NCI-H524 treated with DMSO at 0.1 percent for 48 hours (cell line): ENCODE results near the gene TUB.

ENCODE experiments used
- DNase-seq: peaks from one replicate; lab custom pipeline; 2025; lab: John Stamatoyannopoulos, UW

The TUB gene

GRCh38 chr11:8069771-8070170 is 11.2 kb upstream of the TUB start:
- no peak for DNase-seq

GRCh38 chr11:8070417-8071115 is 10.4 kb upstream of the TUB start:
- peak; percentile 23 for DNase-seq

DNA sequence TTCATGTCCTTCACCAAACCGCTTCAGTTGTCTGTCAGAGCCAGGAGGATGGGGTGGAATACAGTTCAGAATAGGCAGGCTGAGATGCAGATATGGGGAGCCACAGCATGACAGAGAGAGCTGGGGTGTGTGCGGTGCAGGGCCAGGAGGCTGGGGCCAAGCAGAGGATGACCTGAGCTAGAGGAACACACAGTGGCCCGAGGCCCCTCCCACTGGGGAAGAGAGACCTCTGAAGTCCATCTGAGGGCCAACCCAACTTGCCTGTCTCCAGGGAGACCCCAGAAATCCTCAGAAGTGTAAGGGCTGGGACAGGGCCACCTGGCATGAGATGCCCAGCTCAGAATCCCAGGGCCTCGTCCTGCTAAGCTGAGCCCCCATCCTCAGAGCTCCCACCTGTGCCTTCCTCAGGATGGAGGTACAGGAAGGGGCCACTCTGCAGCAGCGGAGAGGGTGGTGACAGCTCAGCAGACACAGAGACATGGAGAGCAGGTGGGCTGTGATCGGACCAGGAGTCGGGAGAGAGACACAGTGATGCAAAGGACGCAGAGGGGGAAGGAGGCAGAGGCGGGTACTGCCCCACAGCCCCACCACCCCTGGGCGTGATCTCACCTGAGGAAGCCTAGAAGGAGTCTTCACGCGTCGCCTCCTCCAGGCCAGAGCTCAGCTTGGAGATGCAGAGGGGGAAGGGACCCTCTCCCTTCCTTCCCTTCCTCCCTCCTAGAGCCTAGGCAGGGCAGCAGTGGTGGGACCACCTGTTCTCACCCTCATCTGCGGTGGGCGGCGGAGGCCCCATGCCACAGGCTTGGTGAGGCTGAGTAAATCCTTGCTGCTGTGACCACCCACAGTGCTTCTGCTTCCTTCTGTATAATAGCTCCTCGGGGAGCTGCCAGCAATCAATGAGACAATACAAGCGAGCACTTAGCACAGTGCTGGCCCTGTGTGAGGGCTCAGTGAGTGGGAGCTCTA is 9.1 kb upstream of the TUB start:
- no peak for DNase-seq

DNA sequence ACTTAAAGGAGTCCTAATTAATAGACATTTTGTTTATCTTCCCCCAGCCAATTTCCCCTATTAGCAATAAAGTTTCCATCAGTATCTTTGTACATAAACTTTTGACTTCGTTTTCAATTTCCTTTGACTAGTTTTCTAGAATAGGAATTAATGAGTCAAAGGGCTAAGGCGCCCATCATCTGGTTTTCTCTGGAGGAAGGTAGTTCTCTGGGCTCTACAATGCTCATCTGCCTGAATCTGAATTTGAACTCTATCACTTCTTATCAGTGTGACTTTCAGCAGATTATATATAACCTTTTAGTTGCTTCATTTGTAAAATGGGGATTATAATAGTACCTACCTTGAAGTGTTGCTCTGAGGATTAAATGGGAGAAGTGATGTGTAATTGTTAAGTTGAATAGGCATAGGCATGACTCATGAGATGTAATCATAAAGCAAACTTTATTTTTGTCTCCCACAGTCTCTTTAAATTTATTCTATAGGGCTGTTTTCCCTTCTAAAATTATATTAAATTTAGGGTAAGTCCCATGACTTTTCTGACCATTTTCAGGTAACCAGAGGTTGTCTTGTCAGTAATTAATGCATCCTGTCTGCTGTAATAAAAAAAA is 5.8 kb upstream of the TUB start:
- DNase-seq = no peak

GRCh38 chr11:8079111-8079675 is 1.8 kb upstream of the TUB start:
- no peak for DNase-seq

GRCh38 chr11:8080069-8080670 is 841 bp upstream of the TUB start:
- no peak for DNase-seq

GRCh38 chr11:8081591-8082250 is 710 bp downstream of the TUB start:
- DNase-seq = no peak

- peak; percentile 18 for DNase-seq
Measured at GRCh38 chr11:8082391-8083087, 1.5 kb downstream of the TUB start.

DNA sequence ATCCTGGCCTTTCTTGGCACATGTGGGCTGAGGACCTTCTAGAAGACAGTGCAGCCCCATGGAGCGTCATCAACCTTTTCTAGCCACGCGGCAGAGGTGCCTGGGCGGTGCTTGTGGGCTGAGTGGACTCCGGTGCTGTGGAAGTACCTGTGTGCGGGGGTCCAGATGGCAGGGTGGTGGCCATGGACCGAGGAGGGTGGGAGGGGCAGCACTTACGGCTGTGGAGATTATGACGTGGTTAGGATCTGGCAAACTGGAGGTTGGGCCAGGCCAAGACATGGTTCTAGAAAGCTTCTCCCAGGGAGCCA is 2.0 kb downstream of the TUB start:
- no peak for DNase-seq

- no peak for DNase-seq
Measured at GRCh38 chr11:8083871-8084281, 2.9 kb downstream of the TUB start.

GRCh38 chr11:8084352-8084751 is 3.3 kb downstream of the TUB start:
- no peak for DNase-seq

- no peak for DNase-seq
Measured at GRCh38 chr11:8085011-8085645, 4.1 kb downstream of the TUB start.

DNA sequence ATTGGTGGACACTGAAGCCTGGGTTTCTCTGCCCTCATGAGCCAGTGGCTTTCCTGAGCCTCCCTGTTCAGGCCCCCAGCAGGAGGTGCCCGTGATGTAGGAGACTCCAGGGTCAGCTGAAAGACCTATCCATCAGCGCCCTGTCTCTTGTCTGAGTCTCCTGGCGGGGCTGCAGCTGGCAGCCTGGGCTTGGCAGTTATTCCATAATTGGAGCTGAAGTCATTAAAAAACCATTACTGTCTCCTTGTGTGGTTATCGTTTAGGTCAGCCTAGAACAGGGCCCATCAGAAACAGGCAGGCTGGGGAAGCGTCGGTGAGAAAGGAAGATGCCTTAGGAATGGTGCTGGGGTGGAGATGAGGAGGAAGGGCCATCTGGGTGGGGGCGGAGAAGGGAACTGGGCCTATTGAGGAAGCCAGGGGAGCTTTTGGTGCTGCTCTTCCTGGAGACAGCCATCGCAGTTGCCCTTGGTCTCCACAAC is 5.0 kb downstream of the TUB start:
- DNase-seq = no peak

- DNase-seq = no peak
Measured at GRCh38 chr11:8086571-8086970, 5.6 kb downstream of the TUB start.

DNA sequence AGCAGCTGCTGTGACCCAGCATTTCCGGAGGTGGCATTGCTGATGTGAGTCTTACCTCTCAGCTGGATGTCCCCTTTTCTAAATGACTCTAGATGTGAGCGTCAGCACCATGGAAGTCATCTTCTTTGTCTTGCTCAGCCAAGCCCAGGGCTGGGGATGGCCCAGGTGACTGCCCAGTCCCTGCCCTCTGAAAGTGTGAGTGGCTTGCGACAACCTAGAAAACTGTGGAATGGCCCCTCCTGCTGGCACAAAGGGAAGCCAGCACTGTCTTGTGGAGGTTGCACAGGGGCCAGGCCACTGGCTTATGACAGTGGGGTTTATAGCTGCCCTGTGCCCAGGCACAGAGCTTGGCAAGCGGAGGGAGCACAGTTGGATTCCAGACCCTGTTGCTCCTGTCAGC is 6.2 kb downstream of the TUB start:
- DNase-seq = no peak

GRCh38 chr11:8087756-8088155 is 6.7 kb downstream of the TUB start:
- no peak for DNase-seq

DNA sequence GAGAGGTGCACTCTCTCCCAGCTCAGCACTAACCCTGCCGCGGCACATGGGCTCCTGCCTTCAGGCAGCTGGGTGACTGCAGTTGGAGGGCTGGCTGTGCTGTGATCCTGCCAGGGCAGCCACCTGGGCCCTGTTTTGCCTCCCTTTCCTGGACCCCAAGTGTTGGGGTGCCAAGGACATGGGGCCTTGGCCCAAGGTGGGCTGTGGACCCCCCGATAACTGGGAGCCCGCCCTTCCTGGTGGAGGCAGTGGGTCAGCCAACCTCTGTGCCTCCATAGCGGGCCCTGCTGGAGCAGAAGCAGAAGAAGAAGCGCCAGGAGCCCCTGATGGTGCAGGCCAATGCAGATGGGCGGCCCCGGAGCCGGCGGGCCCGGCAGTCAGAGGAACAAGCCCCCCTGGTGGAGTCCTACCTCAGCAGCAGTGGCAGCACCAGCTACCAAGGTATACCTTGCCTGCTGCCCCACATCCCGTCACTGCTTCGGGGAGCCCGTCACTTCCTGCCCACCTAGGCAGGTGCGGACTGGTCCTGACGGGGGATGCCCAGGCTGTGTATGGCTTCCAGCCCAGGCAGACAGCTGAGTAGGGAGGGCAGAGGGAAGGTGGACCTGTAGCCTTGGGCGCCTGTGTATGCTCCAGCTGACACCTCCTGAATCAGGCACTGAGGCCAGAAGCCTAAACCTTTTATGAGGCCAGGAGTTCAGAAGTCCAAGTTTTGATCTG is 8.9 kb downstream of the TUB start:
- no peak for DNase-seq

- no peak for DNase-seq
Measured at GRCh38 chr11:8090756-8091155, 9.7 kb downstream of the TUB start.

DNA sequence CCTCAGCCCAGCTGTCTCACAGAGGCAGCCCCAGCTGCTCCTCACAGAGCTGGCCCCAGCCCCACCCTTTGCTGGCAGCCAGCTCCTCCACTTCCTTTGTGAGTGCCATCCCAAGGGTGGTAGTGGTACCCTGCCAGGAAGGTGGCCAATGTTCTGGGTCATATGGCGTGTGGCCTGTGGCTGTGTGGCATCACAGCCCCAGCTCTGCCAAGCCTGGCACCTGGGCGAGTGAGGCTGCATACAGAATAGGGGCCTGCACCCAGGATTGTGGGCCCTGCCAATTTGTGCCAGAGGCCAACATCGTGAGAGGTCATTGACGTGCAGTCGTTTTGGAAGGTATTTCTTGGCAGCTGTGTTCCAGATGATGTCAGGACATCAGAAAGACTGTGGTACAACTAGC is 10.7 kb downstream of the TUB start:
- DNase-seq = no peak
